ENCODE measurements around the gene FIZ1.

- TF ChIP-seq POLR2A (IDR thresholded peaks at IDR 0.05) (no peak), CTCF (IDR thresholded peaks at IDR 0.05) (no peak)
Observed at GRCh38 chr19:55600662-55601028, 1.3 kb upstream of the FIZ1 start.

Data from heart left ventricle (tissue), 13 donors.